K562 (cell line): ENCODE measurements around the gene GORASP1. TPM values are rescaled to one million over a fixed set of nuclear protein-coding genes. Genes with fewer than 3 reads are reported as not detected.
A peak's percentile ranks its signal among the peaks of the same experiment; 100 is the strongest.

ENCODE experiments used
- FOXJ3 ChIP-seq: sonication (generic); formaldehyde crosslinking; IDR thresholded peaks from 2 replicates; pipeline ENCODE4 v1.4.0; 2020; ENCODE audit warnings: mild to moderate bottlenecking, missing genetic modification reagents
- HNRNPH1 ChIP-seq: fragments of 200-400 bp; formaldehyde crosslinking; optimal IDR thresholded peaks from 2 replicates; pipeline ENCODE3; 2017; ENCODE audit warnings: low read depth, mild to moderate bottlenecking, low read length, moderate library complexity
- KDM1A ChIP-seq, 2 experiments: fragments of 450-650 bp; IDR thresholded peaks; 2 replicates each; pipeline ENCODE4 v1.6.1; 2016; ENCODE audit warnings: mild to moderate bottlenecking in 2 of 2
- KLF6 ChIP-seq: fragments of 250-450 bp; sonication (Bioruptor Pico); IDR thresholded peaks from 2 replicates; pipeline ENCODE4 v1.4.0; 2020; ENCODE audit warnings: mild to moderate bottlenecking, moderate library complexity, borderline replicate concordance
- MTA1 ChIP-seq: fragments of 450-650 bp; IDR thresholded peaks from 2 replicates; pipeline ENCODE4 v1.6.1; 2017; ENCODE audit warnings: borderline replicate concordance
- NFATC3 ChIP-seq: fragments of 450-650 bp; IDR thresholded peaks from 2 replicates; pipeline ENCODE4 v1.6.1; 2017; ENCODE audit warnings: mild to moderate bottlenecking
- NR2F6 ChIP-seq: fragments of 450-650 bp; formaldehyde crosslinking; IDR thresholded peaks from 2 replicates; pipeline ENCODE4 v1.4.0; 2020; ENCODE audit warnings: mild to moderate bottlenecking
- POLR2B ChIP-seq: fragments of 450-650 bp; IDR thresholded peaks from 2 replicates; pipeline ENCODE4 v1.6.1; 2018; ENCODE audit warnings: low read depth; ENCODE audit not compliant: partially characterized antibody
- PRMT5 ChIP-seq: sonication (generic); formaldehyde crosslinking; IDR thresholded peaks from 2 replicates; pipeline ENCODE4 v1.5.0; 2020; ENCODE audit warnings: missing genetic modification reagents
- SMARCA5 ChIP-seq: fragments of 450-650 bp; IDR thresholded peaks from 2 replicates; pipeline ENCODE4 v1.6.1; 2016
- ZNF316 ChIP-seq: fragments of 450-650 bp; IDR thresholded peaks from 2 replicates; pipeline ENCODE4 v1.6.1; 2016
- ZNF778 ChIP-seq: fragments of 450-650 bp; formaldehyde crosslinking; IDR thresholded peaks from 2 replicates; pipeline ENCODE4 v1.4.0; 2020; ENCODE audit warnings: mild to moderate bottlenecking, moderate library complexity
- polyA plus RNA-seq, 8 experiments: library from polyadenylated mRNA; depleted of rRNA in 4 of 8; stranded (reverse) in 5 of 8; unstranded in 3 of 8; fragments of >200 nt; fragmentation: Nextera tagmentation in 2 of 8; fragmentation: Illumina TruSeq in 1 of 8; extraction: Ambion mirVana in 2 of 8; extraction: Trizol in 1 of 8; gene quantifications; 2 replicates each; pipeline versions ENCODE4 v1.2.1 to v1.2.3, GENCODE V29; 2011 to 2014; ENCODE audit warnings: inconsistent platforms in 1 of 8, missing spikeins in 1 of 8
- total RNA-seq, 7 experiments: library from RNA; depleted of rRNA in 6 of 7; stranded (reverse); fragments of >200 nt in 6 of 7; fragmentation: Illumina TruSeq in 2 of 7; extraction: Trizol in 2 of 7; gene quantifications; 2 replicates each; pipeline versions ENCODE4 v1.2.1 to v1.2.3, GENCODE V29; 2011 to 2021; ENCODE audit warnings: low replicate concordance in 1 of 7
- TF ChIP-seq, protein P1 (sequence below): fragments of 250-450 bp; sonication (Bioruptor Pico); IDR thresholded peaks from 2 replicates; pipeline ENCODE4 v1.4.0; 2020; ENCODE audit warnings: mild to moderate bottlenecking, moderate library complexity
- TF ChIP-seq, protein P2 (sequence below), 2 experiments: IDR thresholded peaks in 1 of 2; conservative IDR thresholded peaks in 1 of 2; 2 replicates each; pipeline ENCODE4 v1.6.1; 2016; ENCODE audit warnings: low read depth in 2 of 2, mild to moderate bottlenecking in 1 of 2, missing compliant biosample characterization in 1 of 2, missing genetic modification characterization in 1 of 2, moderate library complexity in 1 of 2
- TF ChIP-seq, protein P3 (sequence below): sonication (generic); formaldehyde crosslinking; IDR thresholded peaks from 2 replicates; pipeline ENCODE4 v1.8.1; 2023; ENCODE audit warnings: mild to moderate bottlenecking, missing genetic modification reagents, moderate library complexity
- TF ChIP-seq, protein P4 (sequence below): fragments of 250-450 bp; sonication (Bioruptor Pico); IDR thresholded peaks from 2 replicates; pipeline ENCODE4 v1.5.0; 2022; ENCODE audit warnings: mild to moderate bottlenecking

The GORASP1 gene
- total and polyA plus RNA-seq, 9 of the 15 experiments (the other 6 are each of a cell fraction or from before 2014, with no cell fraction given), result 8.4 to 87.9 (median 67.6) TPM

DNA sequence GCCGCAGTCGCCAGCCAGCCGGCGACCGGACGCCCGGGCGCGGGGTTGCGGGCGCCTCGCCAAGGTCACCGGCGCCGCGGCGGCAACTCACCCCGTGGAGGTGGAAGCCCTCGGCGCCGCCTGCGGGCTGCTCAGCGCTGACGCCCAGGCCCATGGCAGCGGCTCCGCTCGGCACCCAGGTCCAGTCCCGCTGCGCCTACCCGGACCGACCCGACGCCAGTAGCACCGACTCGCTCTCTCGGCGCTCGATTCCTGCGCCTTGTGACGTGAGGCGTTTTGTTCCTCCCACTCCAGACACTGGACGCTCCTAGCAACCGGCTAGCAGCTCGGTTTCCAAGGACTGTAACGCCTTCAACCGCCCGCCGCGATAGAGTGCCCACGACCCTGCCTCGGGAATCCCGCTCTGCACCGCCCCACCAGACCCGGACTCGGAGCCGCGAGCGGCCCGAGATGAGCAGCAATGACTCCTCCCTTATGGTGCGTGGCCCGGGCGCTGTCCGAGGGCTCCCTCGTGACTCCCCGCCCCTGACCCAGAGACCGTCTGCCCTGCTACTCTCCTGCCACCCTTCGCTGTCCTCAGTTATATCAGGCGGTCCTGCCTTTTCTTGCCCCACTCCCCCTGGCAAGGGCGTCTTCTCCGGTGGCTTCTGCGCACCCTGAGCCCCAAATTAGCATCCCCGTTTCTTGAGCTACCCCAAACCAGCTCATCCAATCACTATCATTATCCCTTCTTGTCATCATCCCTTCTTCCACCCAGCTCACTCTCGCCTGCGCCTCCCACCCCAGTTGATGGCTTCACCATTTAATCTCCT lies at the start of gene GORASP1, which contains the start of gene TTC21A (continued):
- no peak for TF ChIP-seq NFATC3
- TF ChIP-seq, protein P1, sequence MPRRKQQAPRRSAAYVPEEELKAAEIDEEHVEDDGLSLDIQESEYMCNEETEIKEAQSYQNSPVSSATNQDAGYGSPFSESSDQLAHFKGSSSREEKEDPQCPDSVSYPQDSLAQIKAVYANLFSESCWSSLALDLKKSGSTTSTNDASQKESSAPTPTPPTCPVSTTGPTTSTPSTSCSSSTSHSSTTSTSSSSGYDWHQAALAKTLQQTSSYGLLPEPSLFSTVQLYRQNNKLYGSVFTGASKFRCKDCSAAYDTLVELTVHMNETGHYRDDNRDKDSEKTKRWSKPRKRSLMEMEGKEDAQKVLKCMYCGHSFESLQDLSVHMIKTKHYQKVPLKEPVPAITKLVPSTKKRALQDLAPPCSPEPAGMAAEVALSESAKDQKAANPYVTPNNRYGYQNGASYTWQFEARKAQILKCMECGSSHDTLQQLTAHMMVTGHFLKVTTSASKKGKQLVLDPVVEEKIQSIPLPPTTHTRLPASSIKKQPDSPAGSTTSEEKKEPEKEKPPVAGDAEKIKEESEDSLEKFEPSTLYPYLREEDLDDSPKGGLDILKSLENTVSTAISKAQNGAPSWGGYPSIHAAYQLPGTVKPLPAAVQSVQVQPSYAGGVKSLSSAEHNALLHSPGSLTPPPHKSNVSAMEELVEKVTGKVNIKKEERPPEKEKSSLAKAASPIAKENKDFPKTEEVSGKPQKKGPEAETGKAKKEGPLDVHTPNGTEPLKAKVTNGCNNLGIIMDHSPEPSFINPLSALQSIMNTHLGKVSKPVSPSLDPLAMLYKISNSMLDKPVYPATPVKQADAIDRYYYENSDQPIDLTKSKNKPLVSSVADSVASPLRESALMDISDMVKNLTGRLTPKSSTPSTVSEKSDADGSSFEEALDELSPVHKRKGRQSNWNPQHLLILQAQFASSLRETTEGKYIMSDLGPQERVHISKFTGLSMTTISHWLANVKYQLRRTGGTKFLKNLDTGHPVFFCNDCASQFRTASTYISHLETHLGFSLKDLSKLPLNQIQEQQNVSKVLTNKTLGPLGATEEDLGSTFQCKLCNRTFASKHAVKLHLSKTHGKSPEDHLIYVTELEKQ, result no peak
- TF ChIP-seq, protein P2, sequence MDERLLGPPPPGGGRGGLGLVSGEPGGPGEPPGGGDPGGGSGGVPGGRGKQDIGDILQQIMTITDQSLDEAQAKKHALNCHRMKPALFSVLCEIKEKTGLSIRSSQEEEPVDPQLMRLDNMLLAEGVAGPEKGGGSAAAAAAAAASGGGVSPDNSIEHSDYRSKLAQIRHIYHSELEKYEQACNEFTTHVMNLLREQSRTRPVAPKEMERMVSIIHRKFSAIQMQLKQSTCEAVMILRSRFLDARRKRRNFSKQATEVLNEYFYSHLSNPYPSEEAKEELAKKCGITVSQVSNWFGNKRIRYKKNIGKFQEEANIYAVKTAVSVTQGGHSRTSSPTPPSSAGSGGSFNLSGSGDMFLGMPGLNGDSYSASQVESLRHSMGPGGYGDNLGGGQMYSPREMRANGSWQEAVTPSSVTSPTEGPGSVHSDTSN (CRISPR knock-in tag; IDR thresholded peaks at IDR 0.05; ENCODE audit: low read depth), result no peak
- TF ChIP-seq, protein P2 (tag; conservative IDR thresholded peaks at IDR 0.05; ENCODE audit: low read depth), result no peak
- TF ChIP-seq ZNF778 (CRISPR knock-in tag), result no peak
- TF ChIP-seq FOXJ3 (CRISPR knock-in tag), result no peak
- TF ChIP-seq SMARCA5, result 0 out of 2 replicates have a peak, but pooled peaks have one; percentile 21
- no peak for TF ChIP-seq KLF6
- no peak for TF ChIP-seq NR2F6 (CRISPR knock-in tag)
- TF ChIP-seq, protein P3, sequence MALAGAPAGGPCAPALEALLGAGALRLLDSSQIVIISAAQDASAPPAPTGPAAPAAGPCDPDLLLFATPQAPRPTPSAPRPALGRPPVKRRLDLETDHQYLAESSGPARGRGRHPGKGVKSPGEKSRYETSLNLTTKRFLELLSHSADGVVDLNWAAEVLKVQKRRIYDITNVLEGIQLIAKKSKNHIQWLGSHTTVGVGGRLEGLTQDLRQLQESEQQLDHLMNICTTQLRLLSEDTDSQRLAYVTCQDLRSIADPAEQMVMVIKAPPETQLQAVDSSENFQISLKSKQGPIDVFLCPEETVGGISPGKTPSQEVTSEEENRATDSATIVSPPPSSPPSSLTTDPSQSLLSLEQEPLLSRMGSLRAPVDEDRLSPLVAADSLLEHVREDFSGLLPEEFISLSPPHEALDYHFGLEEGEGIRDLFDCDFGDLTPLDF, result no peak; the same call in 1 of the 2 replicates
- no peak; a peak in 1 of 4 replicates for TF ChIP-seq KDM1A (IDR thresholded peaks at IDR 0.05)
- TF ChIP-seq, protein P4, sequence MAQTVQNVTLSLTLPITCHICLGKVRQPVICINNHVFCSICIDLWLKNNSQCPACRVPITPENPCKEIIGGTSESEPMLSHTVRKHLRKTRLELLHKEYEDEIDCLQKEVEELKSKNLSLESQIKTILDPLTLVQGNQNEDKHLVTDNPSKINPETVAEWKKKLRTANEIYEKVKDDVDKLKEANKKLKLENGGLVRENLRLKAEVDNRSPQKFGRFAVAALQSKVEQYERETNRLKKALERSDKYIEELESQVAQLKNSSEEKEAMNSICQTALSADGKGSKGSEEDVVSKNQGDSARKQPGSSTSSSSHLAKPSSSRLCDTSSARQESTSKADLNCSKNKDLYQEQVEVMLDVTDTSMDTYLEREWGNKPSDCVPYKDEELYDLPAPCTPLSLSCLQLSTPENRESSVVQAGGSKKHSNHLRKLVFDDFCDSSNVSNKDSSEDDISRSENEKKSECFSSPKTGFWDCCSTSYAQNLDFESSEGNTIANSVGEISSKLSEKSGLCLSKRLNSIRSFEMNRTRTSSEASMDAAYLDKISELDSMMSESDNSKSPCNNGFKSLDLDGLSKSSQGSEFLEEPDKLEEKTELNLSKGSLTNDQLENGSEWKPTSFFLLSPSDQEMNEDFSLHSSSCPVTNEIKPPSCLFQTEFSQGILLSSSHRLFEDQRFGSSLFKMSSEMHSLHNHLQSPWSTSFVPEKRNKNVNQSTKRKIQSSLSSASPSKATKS (CRISPR knock-in tag), result no peak
- TF ChIP-seq PRMT5, result no peak
- TF ChIP-seq POLR2B, result peak; percentile 24
- no peak for TF ChIP-seq ZNF316
- TF ChIP-seq MTA1, result peak; percentile 32; the same call in 1 of the 2 replicates
- TF ChIP-seq HNRNPH1, result no peak
